GM19240 (cell line): ENCODE data around the gene CCDC183.
"Not testable (repeated sequence)": the region's sequence is repeated elsewhere in the genome, so short reads cannot be mapped to it uniquely, and the experiment has no call there.

ENCODE experiments used
- DNase-seq: peaks from one replicate; pipeline ENCODE4 v3.0.0; 2011; ENCODE audit warnings: low spot score; ENCODE audit not compliant: insufficient read length

Gene CCDC183

DNA sequence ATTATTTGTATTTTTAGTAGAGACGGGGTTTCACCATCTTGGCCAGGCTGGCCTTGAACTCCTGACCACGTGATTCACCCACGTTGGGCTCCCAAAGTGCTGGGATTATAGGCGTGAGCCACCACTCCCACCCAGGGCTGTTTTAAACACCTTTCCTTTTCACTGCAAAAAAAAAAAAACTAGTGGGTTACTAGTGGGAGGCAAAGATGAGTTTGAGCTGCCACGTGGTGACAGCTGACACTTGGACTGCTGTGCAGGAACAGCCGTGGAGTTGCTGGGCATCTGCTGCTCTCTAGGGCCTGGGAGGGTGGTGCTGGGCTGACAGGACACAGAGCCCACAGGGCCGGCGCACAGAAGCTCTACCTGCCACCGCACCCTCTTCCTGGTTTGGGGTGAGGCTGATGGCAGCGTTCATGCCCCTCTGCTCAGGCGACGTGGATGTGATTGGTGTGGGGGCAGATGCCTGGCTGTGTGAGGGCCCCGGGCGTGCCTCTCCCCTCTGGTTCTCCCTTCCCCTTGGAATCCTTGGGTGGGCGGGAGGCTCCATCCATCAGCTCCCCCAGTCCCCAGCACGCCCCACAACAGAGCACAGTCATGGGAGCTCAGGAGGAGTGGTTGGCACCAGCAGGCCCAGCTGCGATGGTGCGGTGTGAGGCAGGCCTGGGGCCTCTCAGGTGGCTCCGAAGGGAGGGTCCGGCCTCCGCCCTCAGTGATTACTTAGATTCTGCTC is 28.5 kb downstream of the CCDC183 start:
- DNase-seq: no peak

GRCh38 chr9:136825295-136826187 is 29.4 kb downstream of the CCDC183 start:
- no peak for DNase-seq

DNA sequence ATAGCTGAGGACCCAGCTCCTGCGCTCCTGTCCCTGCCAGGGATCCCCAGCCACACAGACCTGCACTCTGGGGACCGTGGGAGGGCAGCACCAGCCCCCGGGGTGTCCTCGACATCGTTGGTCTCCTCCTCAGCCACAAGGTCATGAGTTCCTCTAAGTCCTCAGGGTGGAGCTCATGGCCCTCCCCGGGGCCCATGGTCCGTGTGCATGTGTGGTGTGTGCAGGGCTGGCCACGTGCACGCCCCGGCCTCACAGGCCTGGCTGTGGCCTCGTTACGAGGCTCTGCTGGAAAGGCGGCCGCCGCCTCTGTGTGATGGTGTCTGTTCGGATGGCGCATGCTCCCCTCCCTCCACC is 30.0 kb downstream of the CCDC183 start:
- DNase-seq: no peak

DNA sequence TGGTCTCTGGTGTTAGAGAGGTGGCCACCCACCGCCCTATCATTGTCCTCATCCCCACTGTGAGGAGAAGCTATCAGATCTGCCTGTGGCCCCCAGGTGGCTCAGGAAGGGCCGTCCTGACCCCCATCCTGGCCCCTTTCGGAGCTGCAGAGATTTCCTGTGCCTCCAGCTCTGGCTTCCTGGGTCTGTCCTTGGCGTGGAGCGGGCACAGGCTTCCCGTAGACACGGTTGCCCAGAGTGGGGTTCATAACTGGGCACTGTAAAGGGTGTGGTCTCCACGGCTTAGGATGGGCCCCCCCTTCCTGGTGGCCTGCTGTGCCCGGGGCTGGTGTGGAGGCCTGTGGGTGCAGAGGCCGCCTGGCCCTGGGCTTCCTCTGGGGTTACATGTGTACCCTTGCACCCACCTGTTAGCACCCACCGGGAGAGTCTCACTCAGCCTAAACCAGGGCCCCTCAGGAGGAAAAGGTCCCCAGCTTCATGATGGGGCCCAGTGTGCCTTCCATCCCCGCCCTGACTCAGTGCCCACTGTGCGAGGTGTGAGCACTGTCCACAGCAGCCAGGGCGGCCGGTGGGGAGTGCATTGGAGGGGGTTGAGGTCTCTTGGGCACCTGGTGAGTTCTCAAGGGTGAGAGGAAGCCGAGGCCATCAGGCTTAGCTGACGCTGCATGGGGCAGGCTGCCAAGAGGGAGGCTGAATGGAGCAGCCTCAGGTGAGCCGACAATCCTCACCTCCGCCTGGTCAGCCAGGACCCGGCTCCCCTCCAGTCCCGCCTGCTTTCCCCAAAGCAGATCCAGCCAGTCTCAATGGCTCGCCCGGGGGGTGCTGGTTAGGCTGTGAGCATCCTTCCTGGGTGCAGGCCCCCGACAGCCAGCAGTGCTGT is 30.8 kb downstream of the CCDC183 start:
- no peak for DNase-seq

- DNase-seq: no peak
These were observed 31.8 kb downstream of the CCDC183 start for GRCh38 chr9:136827794-136828473.

- DNase-seq: no peak
These were observed 32.5 kb downstream of the CCDC183 start for GRCh38 chr9:136828474-136829140.

DNA sequence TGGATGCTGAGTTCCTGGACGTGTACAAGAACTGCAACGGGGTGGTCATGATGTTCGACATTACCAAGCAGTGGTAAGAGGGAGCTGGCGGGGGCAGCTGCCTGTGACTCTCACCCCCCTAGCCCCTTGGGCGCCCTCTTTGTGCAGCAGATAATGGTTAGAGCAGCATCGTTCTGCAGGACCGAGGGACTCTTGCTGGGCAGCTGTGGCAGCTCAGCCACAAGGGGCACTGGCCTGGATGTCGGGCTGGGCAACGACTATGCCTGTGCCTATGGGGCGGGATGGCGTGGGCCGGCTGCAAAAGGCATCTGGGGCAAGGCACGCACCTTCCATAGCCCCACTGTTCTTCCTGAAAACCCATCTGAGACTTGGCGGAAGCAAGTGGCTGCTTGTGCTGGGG is 33.3 kb downstream of the CCDC183 start:
- no peak for DNase-seq

- no peak for DNase-seq
These were observed 34.1 kb downstream of the CCDC183 start for GRCh38 chr9:136829981-136830885.

DNA sequence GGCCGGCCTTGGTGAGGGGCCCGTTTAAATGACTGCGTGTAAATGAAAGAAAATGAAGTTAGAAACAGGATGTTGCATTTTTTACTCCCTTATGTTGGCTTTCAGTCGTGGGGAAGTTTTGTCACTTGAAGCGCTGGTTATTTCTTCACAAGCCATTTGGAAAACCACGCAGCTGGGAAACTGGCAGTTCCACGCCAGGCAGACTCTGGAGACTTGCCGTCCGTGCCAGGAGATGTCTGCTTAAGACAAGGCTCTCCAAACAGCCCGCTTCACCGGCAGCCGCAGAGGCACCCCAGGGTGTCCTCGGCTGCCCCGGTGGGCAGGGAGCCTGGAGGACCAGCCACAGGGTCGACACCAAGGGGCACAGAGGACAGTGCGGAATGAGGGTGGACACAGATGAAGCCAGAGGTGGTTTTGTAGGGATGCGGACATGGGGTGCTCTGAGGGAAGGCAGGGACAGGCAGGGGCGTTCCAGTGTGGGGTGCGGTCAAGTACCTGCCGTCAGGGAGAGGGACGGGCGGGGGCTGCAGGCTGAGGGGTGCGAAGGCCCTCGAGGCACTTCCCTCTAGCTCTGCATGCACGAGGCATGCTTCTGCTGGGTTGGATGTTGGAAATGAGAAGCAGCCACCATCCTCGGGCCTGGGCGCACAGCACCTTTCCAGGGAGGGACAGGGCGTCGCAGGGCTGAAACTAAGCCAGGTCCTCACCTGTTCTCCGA is 35.0 kb downstream of the CCDC183 start:
- DNase-seq: no peak

DNA sequence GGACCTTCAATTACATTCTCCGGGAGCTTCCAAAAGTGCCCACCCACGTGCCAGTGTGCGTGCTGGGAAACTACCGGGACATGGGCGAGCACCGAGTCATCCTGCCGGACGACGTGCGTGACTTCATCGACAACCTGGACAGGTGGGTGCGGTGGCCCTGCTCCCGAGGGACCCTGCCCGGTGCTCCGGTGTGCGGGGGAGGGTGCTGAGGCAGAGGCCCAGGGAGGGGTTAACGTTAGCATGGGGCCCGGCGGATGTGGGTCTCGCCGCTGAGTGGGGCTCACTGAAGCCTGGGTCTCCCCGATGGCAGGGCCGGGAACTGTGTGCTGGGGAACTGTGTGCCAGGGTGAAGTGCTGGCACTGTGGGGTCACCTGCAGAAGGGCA is 35.6 kb downstream of the CCDC183 start:
- DNase-seq: no peak

DNA sequence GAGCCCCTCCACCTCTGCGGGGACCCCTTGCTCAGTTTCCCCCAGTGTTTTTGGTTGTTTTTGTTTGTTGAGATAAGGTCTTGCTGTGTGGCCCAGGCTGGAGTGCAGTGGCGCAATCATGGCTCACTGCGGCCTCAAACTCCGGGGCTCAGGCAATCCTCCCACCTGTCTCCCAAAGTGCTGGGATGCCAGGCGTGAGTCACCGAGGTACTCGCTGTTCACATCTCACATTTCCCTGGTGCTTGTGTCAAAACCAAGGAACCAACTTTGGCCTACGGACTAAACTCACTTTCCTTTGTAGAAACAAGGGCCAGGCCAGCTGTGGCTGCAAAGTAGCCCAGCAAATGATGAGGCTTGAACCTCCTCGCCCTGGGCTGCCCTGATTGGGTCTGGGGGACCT is 36.4 kb downstream of the CCDC183 start:
- DNase-seq: no peak

- DNase-seq: not testable (repeated sequence)
These were observed 37.4 kb downstream of the CCDC183 start for GRCh38 chr9:136833381-136834048.

DNA sequence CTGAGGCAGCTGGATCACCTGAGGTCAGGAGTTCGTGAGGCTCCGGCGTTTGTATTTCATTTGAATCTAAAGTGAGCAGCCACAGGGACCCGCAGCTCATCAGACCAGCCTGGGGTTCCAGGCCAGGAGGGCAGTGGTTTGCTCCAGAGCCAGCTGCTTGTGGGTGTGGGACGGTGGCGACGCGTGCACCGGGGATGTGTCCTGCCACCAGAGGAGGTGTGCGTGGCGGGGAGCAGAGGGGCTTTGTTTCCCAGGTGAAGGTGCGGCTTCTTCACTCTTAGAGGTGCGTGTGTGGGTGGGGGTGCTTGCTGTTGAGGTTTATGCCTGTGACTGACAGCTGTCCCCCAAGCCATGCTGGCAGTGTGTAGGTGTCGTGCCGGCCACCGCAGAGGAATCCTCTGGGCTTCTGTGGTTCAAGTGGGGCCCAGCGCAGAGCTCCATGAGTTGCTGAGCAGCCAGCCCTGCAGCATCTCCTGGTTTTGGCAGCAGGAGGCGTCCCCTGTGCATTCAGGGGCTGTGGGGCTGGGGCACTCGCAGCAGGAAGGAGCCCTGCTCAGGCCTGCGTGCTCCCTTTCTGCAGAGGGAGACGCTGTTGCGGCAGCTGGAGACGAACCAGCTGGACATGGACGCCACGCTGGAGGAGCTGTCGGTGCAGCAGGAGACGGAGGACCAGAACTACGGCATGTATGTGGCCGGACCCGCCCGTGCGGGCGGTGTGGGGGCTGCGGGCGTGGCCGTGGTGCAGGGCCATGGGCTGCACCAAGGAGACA is 39.2 kb downstream of the CCDC183 start:
- no peak for DNase-seq

DNA sequence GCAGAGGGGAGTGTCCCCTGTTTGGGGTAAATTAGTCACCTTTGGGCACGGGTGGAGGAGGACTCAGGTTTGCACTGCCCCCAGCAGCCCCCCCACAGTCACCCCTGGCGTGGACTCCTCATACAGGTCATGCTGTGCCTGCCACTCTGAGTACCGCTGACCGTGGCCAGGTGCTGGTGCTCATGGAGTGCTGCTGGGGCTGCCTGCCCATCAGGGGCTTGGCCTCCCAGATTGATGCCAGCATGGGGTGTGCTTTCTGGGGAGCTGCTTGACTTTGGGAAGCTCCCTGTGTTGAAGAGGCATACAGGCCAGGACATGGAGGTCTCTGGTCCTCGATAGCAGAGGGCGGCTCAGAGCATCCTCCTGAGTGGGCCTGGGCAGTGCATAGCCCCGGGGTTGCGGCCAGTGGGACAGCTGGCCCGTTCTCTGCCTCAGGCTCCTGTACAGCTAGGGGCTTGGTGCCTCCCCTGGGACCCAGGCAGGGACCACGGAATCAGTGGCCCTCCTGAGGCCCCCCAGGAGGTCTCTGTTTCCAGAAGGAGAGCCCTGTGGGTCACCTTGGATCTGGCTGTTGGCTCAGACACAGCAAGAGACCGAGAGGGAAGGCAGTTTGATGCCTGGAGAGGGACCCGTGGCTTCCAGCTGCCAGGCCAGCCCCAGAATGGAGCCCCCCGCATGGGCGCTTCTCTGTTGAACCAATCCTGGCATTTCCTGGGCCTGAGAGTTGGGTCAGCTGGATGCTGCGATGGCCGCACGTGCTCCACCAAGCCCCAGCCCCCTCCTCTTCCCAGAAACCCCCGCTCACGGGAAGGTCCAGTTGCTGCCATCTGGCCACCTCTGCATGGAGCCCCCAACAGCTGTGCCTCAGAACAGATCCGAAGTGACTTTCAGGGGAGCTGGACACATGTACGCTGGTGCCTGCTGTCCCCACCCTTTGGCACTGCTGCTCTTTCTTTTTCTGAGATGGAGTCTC is 40.1 kb downstream of the CCDC183 start:
- DNase-seq: no peak

DNA sequence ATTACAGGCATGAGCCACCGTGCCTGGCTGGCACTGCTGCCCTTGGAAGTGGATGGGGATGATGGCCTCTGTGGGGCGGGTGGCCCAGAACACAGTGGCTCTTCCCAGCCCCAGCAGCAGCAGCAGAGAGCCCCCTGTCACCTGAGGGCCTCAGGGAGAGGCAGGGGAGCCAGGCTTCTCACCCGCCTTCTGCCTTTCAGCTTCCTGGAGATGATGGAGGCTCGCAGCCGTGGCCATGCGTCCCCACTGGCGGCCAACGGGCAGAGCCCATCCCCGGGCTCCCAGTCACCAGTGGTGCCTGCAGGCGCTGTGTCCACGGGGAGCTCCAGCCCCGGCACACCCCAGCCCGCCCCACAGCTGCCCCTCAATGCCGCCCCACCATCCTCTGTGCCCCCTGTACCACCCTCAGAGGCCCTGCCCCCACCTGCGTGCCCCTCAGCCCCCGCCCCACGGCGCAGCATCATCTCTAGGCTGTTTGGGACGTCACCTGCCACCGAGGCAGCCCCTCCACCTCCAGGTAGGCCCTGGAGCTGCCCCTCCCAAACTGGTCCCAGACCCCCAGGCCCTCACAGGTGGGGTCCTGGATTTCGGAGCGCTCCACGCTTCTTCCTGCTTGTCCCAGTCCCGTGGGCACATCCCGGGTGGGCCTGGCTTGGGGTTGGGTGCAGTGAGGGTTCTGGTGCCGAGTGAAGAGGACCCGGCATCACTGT is 41.2 kb downstream of the CCDC183 start:
- no peak for DNase-seq

DNA sequence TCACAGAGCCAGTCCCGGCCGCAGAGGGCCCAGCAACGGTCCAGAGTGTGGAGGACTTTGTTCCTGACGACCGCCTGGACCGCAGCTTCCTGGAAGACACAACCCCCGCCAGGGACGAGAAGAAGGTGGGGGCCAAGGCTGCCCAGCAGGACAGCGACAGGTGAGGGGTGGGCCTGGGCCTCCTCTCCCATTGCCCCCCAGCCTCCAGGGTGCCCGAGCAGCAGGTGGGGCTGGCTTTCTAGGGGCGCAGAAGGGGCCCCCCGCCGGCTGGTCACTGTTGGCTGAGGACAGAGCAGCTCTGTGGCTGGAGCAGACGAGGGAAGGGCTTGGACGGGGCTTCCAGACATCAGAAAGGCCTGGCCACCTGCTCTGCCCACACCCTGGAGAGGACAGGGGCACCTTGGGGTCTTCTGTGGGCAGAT is 41.7 kb downstream of the CCDC183 start:
- DNase-seq: not testable (repeated sequence)
